Colonic mucosa (tissue), 4 donors: ENCODE measurements around the gene ATP5F1A. TPM values are rescaled to one million over a fixed set of nuclear protein-coding genes. Genes with fewer than 3 reads are reported as not detected.
"Not testable (repeated sequence)": the region's sequence is repeated elsewhere in the genome, so short reads cannot be mapped to it uniquely, and the experiment has no call there.

ENCODE experiments used
- DNase-seq: peaks from one replicate; pipeline ENCODE4 v3.0.0-alpha.2; 2020
- H3K27ac ChIP-seq: fragments of 200-600 bp; one replicate; pipeline ENCODE4 v1.8.0; 2021
- H3K27me3 ChIP-seq: fragments of 200-600 bp; one replicate; pipeline ENCODE4 v1.8.0; 2021
- H3K36me3 ChIP-seq: fragments of 200-600 bp; one replicate; pipeline ENCODE4 v1.8.0; 2021
- H3K4me1 ChIP-seq: fragments of 200-600 bp; one replicate; pipeline ENCODE4 v1.8.0; 2021; ENCODE audit warnings: mild to moderate bottlenecking
- H3K4me3 ChIP-seq: fragments of 200-600 bp; one replicate; pipeline ENCODE4 v1.8.0; 2021
- H3K9ac ChIP-seq, 2 donors: one replicate each; pipeline ENCODE4 v1.7.0; 2013; ENCODE audit warnings: control low read depth in 2 of 2, low read depth in 2 of 2, low read length in 2 of 2
- H3K9me3 ChIP-seq: fragments of 200-600 bp; one replicate; pipeline ENCODE4 v1.8.0; 2021
- CTCF ChIP-seq: fragments of 200-600 bp; IDR thresholded peaks from one replicate; pipeline ENCODE4 v1.8.0; 2022; ENCODE audit warnings: antibody characterized with exemption, mild to moderate bottlenecking
- intact Hi-C: fragments of 100-400 bp; cut with DNase I; formaldehyde crosslinking; loops from one replicate; pipeline ENCODE4 v1.14.1; 2022
- total RNA-seq, 2 donors: library from RNA; stranded (reverse); fragmentation: NEBNext Ultra II Directional in 1 of 2; extraction: Animal tissue kit (Norgen Biotek cat#: 25700) in 1 of 2; gene quantifications; one replicate each; pipeline ENCODE4 v1.2.1, GENCODE V29; 2021
- donor health status: healthy.
- donor health status: DM: no; HTN: no; CAD: no.
- donor health status: DM: no; HTN: no; CAD: no.

ATP5F1A gene
- total RNA-seq, 2 donors from 2014 or later = 792 to 799 TPM

DNA sequence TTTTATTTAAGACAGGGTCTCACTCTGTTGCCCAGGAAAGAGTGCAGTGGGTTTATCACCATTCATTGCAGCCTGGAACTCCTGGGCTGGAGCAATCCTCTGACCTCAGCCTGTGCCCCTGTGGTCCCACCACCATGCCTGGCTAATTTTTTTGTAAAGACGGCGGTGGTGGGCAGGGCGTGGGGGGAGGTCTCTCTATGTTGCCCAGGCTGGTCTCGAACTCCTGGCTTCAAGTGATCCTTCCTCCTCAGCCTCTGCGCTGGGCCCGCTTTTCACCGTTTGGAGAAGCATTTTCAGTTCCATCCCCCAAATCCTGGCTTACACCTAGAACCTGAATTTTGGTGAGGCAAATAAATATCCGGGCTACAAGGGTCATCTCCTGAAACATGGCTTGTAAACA lies 1.4 kb upstream of the ATP5F1A start:
- H3K27ac ChIP-seq = no peak overlapping the region
- H3K27me3 ChIP-seq = no peaks in the 10 kb centered on the region
- no peaks in the 10 kb centered on the region for H3K36me3 ChIP-seq
- H3K4me1 ChIP-seq = no peaks in the 10 kb centered on the region
- no peak overlapping the region for H3K9ac ChIP-seq
- no peak overlapping the region for H3K4me3 ChIP-seq
- no peak for DNase-seq
- no peak for TF ChIP-seq CTCF
- H3K9me3 ChIP-seq = no peaks in the 10 kb centered on the region
- intact Hi-C loops = no loop called here

DNA sequence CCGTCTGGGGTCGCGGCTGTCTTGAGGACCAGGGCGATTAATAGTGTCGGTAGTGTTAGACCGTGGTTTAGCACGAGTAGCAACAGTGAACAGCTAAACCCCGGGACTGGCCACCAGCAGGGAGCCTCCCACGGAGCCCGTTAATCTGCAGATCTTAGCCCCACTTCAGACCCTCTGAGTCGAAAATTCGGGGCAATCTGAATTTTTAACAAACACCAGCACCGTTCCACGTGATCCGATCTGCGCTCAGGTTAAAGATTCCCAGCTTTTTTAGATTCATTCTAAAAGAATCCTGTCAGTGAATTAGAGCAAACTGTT lies 479 bp upstream of the ATP5F1A start:
- H3K4me3 ChIP-seq = peak overlapping the region; percentile 97
- peak overlapping the region in 1 of 2 donors; percentile 73 for H3K9ac ChIP-seq
- H3K27me3 ChIP-seq = no peaks in the 10 kb centered on the region
- H3K4me1 ChIP-seq = no peaks in the 10 kb centered on the region
- H3K9me3 ChIP-seq = no peaks in the 10 kb centered on the region
- H3K36me3 ChIP-seq = no peaks in the 10 kb centered on the region
- peak overlapping the region; percentile 98 for H3K27ac ChIP-seq
- no peak for DNase-seq
- intact Hi-C loops = no loop called here
- no peak for TF ChIP-seq CTCF

DNA sequence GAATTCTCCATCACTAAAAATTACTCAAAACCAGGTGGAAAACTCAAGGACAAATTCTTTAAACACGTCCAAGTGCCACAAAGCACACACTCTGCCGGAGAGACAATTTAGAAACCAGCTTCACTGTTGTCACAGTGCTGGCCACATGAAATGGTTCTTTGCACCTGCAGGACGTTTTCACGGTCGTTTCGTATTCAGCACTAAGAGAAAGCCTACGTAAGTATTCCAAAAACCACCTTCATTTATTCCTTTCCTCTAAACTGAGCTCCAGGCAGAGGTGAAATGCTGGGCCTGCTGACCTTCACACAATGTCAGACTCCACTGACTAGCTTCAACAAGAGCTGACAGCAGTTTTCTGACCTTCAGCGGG lies 680 bp downstream of the ATP5F1A start:
- peak overlapping the region; percentile 97 for H3K4me3 ChIP-seq
- peaks cover 3% of the 10 kb centered on the region for H3K36me3 ChIP-seq
- DNase-seq = no peak
- no peaks in the 10 kb centered on the region for H3K27me3 ChIP-seq
- no peaks in the 10 kb centered on the region for H3K9me3 ChIP-seq
- TF ChIP-seq CTCF = no peak
- intact Hi-C loops = no loop called here
- H3K9ac ChIP-seq = peak overlapping the region; percentile 94 to 96
- H3K27ac ChIP-seq = peak overlapping the region; percentile 98
- H3K4me1 ChIP-seq = no peaks in the 10 kb centered on the region

- peak overlapping the region; percentile 98 for H3K27ac ChIP-seq
- no peak for TF ChIP-seq CTCF
- H3K27me3 ChIP-seq = no peaks in the 10 kb centered on the region
- no peaks in the 10 kb centered on the region for H3K9me3 ChIP-seq
- intact Hi-C loops = no loop called here
- H3K9ac ChIP-seq = peak overlapping the region; percentile 47 to 96
- DNase-seq = peak; percentile 41
- peaks cover 4% of the 10 kb centered on the region for H3K36me3 ChIP-seq
- H3K4me1 ChIP-seq = no peaks in the 10 kb centered on the region
- peak overlapping the region; percentile 97 for H3K4me3 ChIP-seq
Observed at GRCh38 chr18:46096651-46097300, 1.3 kb downstream of the ATP5F1A start.

GRCh38 chr18:46095532-46095931 lies 2.6 kb downstream of the ATP5F1A start:
- H3K9me3 ChIP-seq = no peaks in the 10 kb centered on the region
- no peak overlapping the region for H3K4me3 ChIP-seq
- intact Hi-C loops = no loop called here
- no peak for TF ChIP-seq CTCF
- H3K9ac ChIP-seq = no peak overlapping the region
- H3K4me1 ChIP-seq = no peaks in the 10 kb centered on the region
- DNase-seq = no peak
- H3K27ac ChIP-seq = no peak overlapping the region
- no peaks in the 10 kb centered on the region for H3K27me3 ChIP-seq
- H3K36me3 ChIP-seq = peaks cover 17% of the 10 kb centered on the region

DNA sequence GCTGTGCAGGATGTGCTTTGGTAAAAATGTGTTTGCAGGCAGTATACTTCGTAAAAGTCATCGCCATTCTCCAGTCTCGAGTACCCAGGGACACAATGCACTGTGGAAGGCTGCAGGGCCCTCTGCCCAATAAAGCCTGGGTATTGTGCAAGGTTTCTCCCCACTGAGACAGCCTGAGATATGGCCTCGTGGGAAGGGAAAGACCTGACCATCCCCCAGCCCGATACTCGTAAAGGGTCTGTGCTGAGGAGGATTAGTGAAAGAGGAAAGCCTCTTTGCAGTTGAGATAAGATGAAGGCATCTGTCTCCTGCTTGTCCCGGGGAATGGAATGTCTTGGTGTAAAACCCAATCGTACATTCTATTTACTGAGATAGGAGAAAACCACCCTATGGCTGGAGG lies 9.6 kb downstream of the ATP5F1A start:
- H3K9ac ChIP-seq, H3K9me3 ChIP-seq, H3K4me3 ChIP-seq, intact Hi-C loops, H3K27me3 ChIP-seq, H3K4me1 ChIP-seq, DNase-seq, H3K27ac ChIP-seq: not testable (repeated sequence)
- H3K36me3 ChIP-seq = peaks cover 39% of the 10 kb centered on the region
